ENCODE measurements around the gene ADARB2. TPM values are rescaled to one million over a fixed set of nuclear protein-coding genes. Genes with fewer than 3 reads are reported as not detected.

The ADARB2 gene
- total and polyA plus RNA-seq, 5 donors from 2014 or later: 0.27 to 2.9 (median 0.69) TPM; not detected in 1

GRCh38 chr10:1284076-1284475 is 453.2 kb downstream of the ADARB2 start:
- H3K4me3 ChIP-seq (ENCODE audit: low read depth, low read length): no peak overlapping the region
- no peaks in the 10 kb centered on the region for H3K9me3 ChIP-seq (ENCODE audit: control insufficient read depth in 2 of 2, low read length in 2 of 2)
- H3K27ac ChIP-seq (ENCODE audit: insufficient read depth, low read length, poor library complexity, severe bottlenecking): no peak overlapping the region
- DNase-seq (no peak), ATAC-seq (ENCODE audit: low read depth in 2 of 2) (no peak)
- H3K36me3 Mint-ChIP-seq: no peaks in the 10 kb centered on the region
- no peaks in the 10 kb centered on the region for H3K27me3 ChIP-seq (ENCODE audit: control insufficient read depth, insufficient read depth, low read length)
- no peaks in the 10 kb centered on the region for H3K4me1 ChIP-seq (ENCODE audit: control insufficient read depth, insufficient read depth, low read length, poor library complexity, severe bottlenecking)
- no peaks in the 10 kb centered on the region for H3K36me3 ChIP-seq (ENCODE audit: control insufficient read depth, insufficient read depth, low read length)
- H3K4me1 Mint-ChIP-seq: peaks cover 0 to 5% (median 2%) of the 10 kb centered on the region in 4 donors
- H3K27me3 Mint-ChIP-seq: no peaks in the 10 kb centered on the region
- H3K27ac Mint-ChIP-seq: no peak overlapping the region
- H3K9me3 Mint-ChIP-seq: no peaks in the 10 kb centered on the region
- no peak overlapping the region for H3K4me3 Mint-ChIP-seq

GRCh38 chr10:1281405-1281782 is 455.9 kb downstream of the ADARB2 start:
- ATAC-seq (ENCODE audit: low read depth in 2 of 2): no peak
- Mint-ChIP-seq H3K27ac (no peak overlapping the region), H3K4me1 (no peaks in the 10 kb centered on the region), H3K9me3 (peaks cover 0 to 2% (median 0%) of the 10 kb centered on the region in 7 donors), H3K27me3 (no peaks in the 10 kb centered on the region), H3K36me3 (no peaks in the 10 kb centered on the region), H3K4me3 (no peak overlapping the region)
- H3K27me3 ChIP-seq (ENCODE audit: control insufficient read depth, insufficient read depth, low read length): no peaks in the 10 kb centered on the region
- no peaks in the 10 kb centered on the region for H3K9me3 ChIP-seq (ENCODE audit: control insufficient read depth in 2 of 2, low read length in 2 of 2)
- no peaks in the 10 kb centered on the region for H3K36me3 ChIP-seq (ENCODE audit: control insufficient read depth, insufficient read depth, low read length)
- H3K27ac ChIP-seq (ENCODE audit: insufficient read depth, low read length, poor library complexity, severe bottlenecking): no peak overlapping the region
- no peak overlapping the region for H3K4me3 ChIP-seq (ENCODE audit: low read depth, low read length)
- H3K4me1 ChIP-seq (ENCODE audit: control insufficient read depth, insufficient read depth, low read length, poor library complexity, severe bottlenecking): no peaks in the 10 kb centered on the region
- DNase-seq: no peak

GRCh38 chr10:1280466-1281404 is 456.6 kb downstream of the ADARB2 start:
- no peaks in the 10 kb centered on the region for H3K27me3 ChIP-seq (ENCODE audit: control insufficient read depth, insufficient read depth, low read length)
- no peak overlapping the region for H3K27ac ChIP-seq (ENCODE audit: insufficient read depth, low read length, poor library complexity, severe bottlenecking)
- peak in 1 of 3 donors; percentile 28 for DNase-seq
- Mint-ChIP-seq H3K27ac (no peak overlapping the region), H3K36me3 (no peaks in the 10 kb centered on the region), H3K9me3 (peaks cover 0 to 2% (median 0%) of the 10 kb centered on the region in 7 donors), H3K4me1 (no peaks in the 10 kb centered on the region), H3K4me3 (no peak overlapping the region), H3K27me3 (no peaks in the 10 kb centered on the region)
- no peak for ATAC-seq (ENCODE audit: low read depth in 2 of 2)
- no peaks in the 10 kb centered on the region for H3K36me3 ChIP-seq (ENCODE audit: control insufficient read depth, insufficient read depth, low read length)
- no peaks in the 10 kb centered on the region for H3K9me3 ChIP-seq (ENCODE audit: control insufficient read depth in 2 of 2, low read length in 2 of 2)
- H3K4me1 ChIP-seq (ENCODE audit: control insufficient read depth, insufficient read depth, low read length, poor library complexity, severe bottlenecking): no peaks in the 10 kb centered on the region
- H3K4me3 ChIP-seq (ENCODE audit: low read depth, low read length): no peak overlapping the region

GRCh38 chr10:1278306-1278705 is 459.0 kb downstream of the ADARB2 start:
- ATAC-seq (ENCODE audit: low read depth in 2 of 2) (no peak), DNase-seq (no peak)
- Mint-ChIP-seq H3K27me3 (no peaks in the 10 kb centered on the region), H3K27ac (no peak overlapping the region), H3K4me3 (no peak overlapping the region), H3K36me3 (no peaks in the 10 kb centered on the region), H3K9me3 (peaks cover 0 to 2% (median 0%) of the 10 kb centered on the region in 7 donors), H3K4me1 (no peaks in the 10 kb centered on the region)
- Histone ChIP-seq H3K9me3 (ENCODE audit: control insufficient read depth in 2 of 2, low read length in 2 of 2) (no peaks in the 10 kb centered on the region), H3K4me1 (ENCODE audit: control insufficient read depth, insufficient read depth, low read length, poor library complexity, severe bottlenecking) (no peaks in the 10 kb centered on the region), H3K27ac (ENCODE audit: insufficient read depth, low read length, poor library complexity, severe bottlenecking) (no peak overlapping the region), H3K27me3 (ENCODE audit: control insufficient read depth, insufficient read depth, low read length) (no peaks in the 10 kb centered on the region), H3K4me3 (ENCODE audit: low read depth, low read length) (no peak overlapping the region), H3K36me3 (ENCODE audit: control insufficient read depth, insufficient read depth, low read length) (no peaks in the 10 kb centered on the region)

GRCh38 chr10:1274701-1275544 is 462.4 kb downstream of the ADARB2 start:
- H3K4me3 Mint-ChIP-seq: no peak overlapping the region
- ATAC-seq (ENCODE audit: low read depth in 2 of 2) (no peak), DNase-seq (no peak)
- no peaks in the 10 kb centered on the region for H3K27me3 Mint-ChIP-seq
- Histone ChIP-seq H3K36me3 (ENCODE audit: control insufficient read depth, insufficient read depth, low read length) (no peaks in the 10 kb centered on the region), H3K9me3 (ENCODE audit: control insufficient read depth in 2 of 2, low read length in 2 of 2) (no peaks in the 10 kb centered on the region), H3K27ac (ENCODE audit: insufficient read depth, low read length, poor library complexity, severe bottlenecking) (no peak overlapping the region), H3K27me3 (ENCODE audit: control insufficient read depth, insufficient read depth, low read length) (no peaks in the 10 kb centered on the region), H3K4me1 (ENCODE audit: control insufficient read depth, insufficient read depth, low read length, poor library complexity, severe bottlenecking) (no peaks in the 10 kb centered on the region), H3K4me3 (ENCODE audit: low read depth, low read length) (no peak overlapping the region)
- peaks cover 0 to 2% (median 0%) of the 10 kb centered on the region in 7 donors for H3K9me3 Mint-ChIP-seq
- H3K27ac Mint-ChIP-seq: no peak overlapping the region
- H3K4me1 Mint-ChIP-seq: no peaks in the 10 kb centered on the region
- H3K36me3 Mint-ChIP-seq: no peaks in the 10 kb centered on the region

- peaks cover 0 to 2% (median 0%) of the 10 kb centered on the region in 7 donors for H3K9me3 Mint-ChIP-seq
- peak overlapping the region in 1 of 3 donors; percentile 45 for H3K27ac Mint-ChIP-seq
- H3K27ac ChIP-seq (ENCODE audit: insufficient read depth, low read length, poor library complexity, severe bottlenecking): no peak overlapping the region
- H3K4me1 ChIP-seq (ENCODE audit: control insufficient read depth, insufficient read depth, low read length, poor library complexity, severe bottlenecking): no peaks in the 10 kb centered on the region
- no peaks in the 10 kb centered on the region for H3K36me3 Mint-ChIP-seq
- H3K27me3 Mint-ChIP-seq: no peaks in the 10 kb centered on the region
- no peak overlapping the region for H3K4me3 Mint-ChIP-seq
- no peak overlapping the region for H3K4me3 ChIP-seq (ENCODE audit: low read depth, low read length)
- DNase-seq (no peak), ATAC-seq (ENCODE audit: low read depth in 2 of 2) (peak in 1 of 2 donors; percentile 14)
- no peaks in the 10 kb centered on the region for H3K36me3 ChIP-seq (ENCODE audit: control insufficient read depth, insufficient read depth, low read length)
- no peaks in the 10 kb centered on the region for H3K9me3 ChIP-seq (ENCODE audit: control insufficient read depth in 2 of 2, low read length in 2 of 2)
- H3K27me3 ChIP-seq (ENCODE audit: control insufficient read depth, insufficient read depth, low read length): no peaks in the 10 kb centered on the region
- H3K4me1 Mint-ChIP-seq: no peaks in the 10 kb centered on the region
Measured at GRCh38 chr10:1274111-1274661, 463.1 kb downstream of the ADARB2 start.

GRCh38 chr10:1273372-1274105 is 463.8 kb downstream of the ADARB2 start:
- ATAC-seq (ENCODE audit: low read depth in 2 of 2): no peak
- Mint-ChIP-seq H3K27me3 (no peaks in the 10 kb centered on the region), H3K4me3 (no peak overlapping the region), H3K36me3 (no peaks in the 10 kb centered on the region), H3K4me1 (no peaks in the 10 kb centered on the region), H3K9me3 (peaks cover 0 to 2% (median 0%) of the 10 kb centered on the region in 7 donors), H3K27ac (no peak overlapping the region)
- Histone ChIP-seq H3K36me3 (ENCODE audit: control insufficient read depth, insufficient read depth, low read length) (no peaks in the 10 kb centered on the region), H3K27ac (ENCODE audit: insufficient read depth, low read length, poor library complexity, severe bottlenecking) (no peak overlapping the region), H3K27me3 (ENCODE audit: control insufficient read depth, insufficient read depth, low read length) (no peaks in the 10 kb centered on the region), H3K9me3 (ENCODE audit: control insufficient read depth in 2 of 2, low read length in 2 of 2) (no peaks in the 10 kb centered on the region), H3K4me3 (ENCODE audit: low read depth, low read length) (no peak overlapping the region), H3K4me1 (ENCODE audit: control insufficient read depth, insufficient read depth, low read length, poor library complexity, severe bottlenecking) (no peaks in the 10 kb centered on the region)
- no peak for DNase-seq
